Pancreas (tissue), 10 donors: ENCODE measurements around the gene ANKRD28. TPM values are rescaled to one million over a fixed set of nuclear protein-coding genes. Genes with fewer than 3 reads are reported as not detected.
A peak's percentile ranks its signal among the peaks of the same experiment; 100 is the strongest.

Source experiments
- ATAC-seq, 4 donors: fragments of 200-7000 bp; cut with Tn5 transposase; one replicate each; pipeline versions ENCODE4 v1.8.0 to v1.9.1; 2020; ENCODE audit warnings: mild to moderate bottlenecking in 4 of 4, moderate library complexity in 4 of 4
- DNase-seq, 6 donors: peaks; one replicate each; pipeline ENCODE4 v3.0.0-alpha.2; 2020
- FAIRE-seq: peaks from 2 replicates; lab custom pipeline; 2012; peaks lifted over from hg19 to GRCh38; lab: Jason Lieb, UNC
- H3K27ac ChIP-seq, 4 donors: fragments of 200-600 bp; sonication (generic); 1 replicate in 3 of 4; 2 replicates in 1 of 4; pipeline versions ENCODE4 v1.5.0 to v1.8.0; 2020
- H3K27me3 ChIP-seq, 4 donors: fragments of 200-600 bp; one replicate each; pipeline ENCODE4 v1.8.0; 2021
- H3K36me3 ChIP-seq, 3 donors: fragments of 200-600 bp; sonication (generic) in 1 of 3; one replicate each; pipeline versions ENCODE4 v1.5.0 to v1.8.0; 2020 to 2021
- H3K4me1 ChIP-seq, 3 donors: fragments of 200-600 bp; one replicate each; pipeline ENCODE4 v1.8.0; 2021
- H3K4me3 ChIP-seq, 4 donors: fragments of 200-600 bp; sonication (generic) in 2 of 4; one replicate each; pipeline versions ENCODE4 v1.5.0 to v1.8.0; 2020 to 2021
- H3K9me3 ChIP-seq, 4 donors: fragments of 200-600 bp; one replicate each; pipeline ENCODE4 v1.8.0; 2021
- WGBS, 2 donors: extraction: QIAGEN DNeasy Blood & Tissue Kit; methylation state at CpG; one replicate each; pipeline ENCODE4 v1.1.7; 2013; 5-methylcytosine and 5-hydroxymethylcytosine counted together
- intact Hi-C, 3 donors: fragments of 100-400 bp; cut with DNase I; formaldehyde crosslinking; loops; one replicate each; pipeline versions ENCODE4 v1.11.1 to v1.14.2; 2022
- polyA plus RNA-seq, 2 donors: library from polyadenylated mRNA; stranded (reverse); fragments of 200-250 nt; gene quantifications; one replicate each; pipeline ENCODE4 v1.2.3, GENCODE V29; 2013
- total RNA-seq, 6 donors: library from RNA; stranded (reverse); fragmentation: NEBNext Ultra II Directional in 4 of 6; extraction: Animal tissue kit (Norgen Biotek cat#: 25700) in 4 of 6; gene quantifications; one replicate each; pipeline versions ENCODE4 v1.2.1 to v1.2.4, GENCODE V29; 2021 to 2023
- TF ChIP-seq, protein P1 (sequence below), 4 donors: fragments of 200-600 bp; sonication (generic) in 3 of 4; IDR thresholded peaks; one replicate each; pipeline versions ENCODE4 v1.5.0 to v1.8.0; 2021; ENCODE audit warnings: antibody characterized with exemption in 4 of 4
- donor health status: healthy with polysubstance abuse.
- donor health status: DM: no; HTN: no; CAD: no; lungs with moderate emphysema.
- donor health status: DM: no; HTN: no; CAD: no.
- donor health status: control.
- donor health status: control.
- donor health status: Bipolar disorder and iron deficiency.
- donor health status: DM: yes; HTN: yes; CAD: no.
- donor health status: DM: no; HTN: no; CAD: no.
- donor health status: DM: no; HTN: no; CAD: no.
- donor health status: DM: yes; HTN: yes; CAD: no.

Gene ANKRD28
- total and polyA plus RNA-seq, 8 donors = 9.5 to 40.5 (median 29.6) TPM

DNA sequence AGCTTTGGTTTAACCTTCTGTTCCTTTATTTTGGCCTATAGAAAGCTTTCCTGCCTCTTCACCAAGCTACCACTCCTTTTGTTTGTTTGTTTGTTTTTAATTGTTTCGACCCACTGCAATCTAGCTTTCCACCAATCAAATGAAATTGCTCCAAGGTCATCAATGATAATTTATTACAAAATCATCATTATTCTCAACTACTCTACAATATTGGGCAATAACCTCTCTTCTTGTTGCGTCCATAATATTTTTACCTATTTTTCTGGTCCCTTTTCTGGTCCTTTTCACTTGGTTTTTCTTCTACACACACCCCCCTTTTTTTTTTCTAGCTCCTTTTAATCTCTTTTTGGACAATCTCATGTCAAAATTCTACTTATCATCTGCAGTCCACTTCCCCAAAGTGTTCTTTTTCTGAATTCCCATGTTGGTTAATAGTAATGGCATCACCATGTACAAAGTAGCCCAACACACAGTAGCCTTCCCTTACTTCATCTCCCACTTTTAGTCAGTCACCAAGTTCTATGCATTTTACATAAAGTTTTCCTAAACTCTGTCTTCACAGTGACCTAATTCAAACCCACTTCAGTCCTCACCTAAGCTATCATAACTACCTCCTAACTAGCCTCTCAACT lies 11.0 kb upstream of the ANKRD28 start:
- no peaks in the 10 kb centered on the region for H3K9me3 ChIP-seq
- TF ChIP-seq, protein P1, sequence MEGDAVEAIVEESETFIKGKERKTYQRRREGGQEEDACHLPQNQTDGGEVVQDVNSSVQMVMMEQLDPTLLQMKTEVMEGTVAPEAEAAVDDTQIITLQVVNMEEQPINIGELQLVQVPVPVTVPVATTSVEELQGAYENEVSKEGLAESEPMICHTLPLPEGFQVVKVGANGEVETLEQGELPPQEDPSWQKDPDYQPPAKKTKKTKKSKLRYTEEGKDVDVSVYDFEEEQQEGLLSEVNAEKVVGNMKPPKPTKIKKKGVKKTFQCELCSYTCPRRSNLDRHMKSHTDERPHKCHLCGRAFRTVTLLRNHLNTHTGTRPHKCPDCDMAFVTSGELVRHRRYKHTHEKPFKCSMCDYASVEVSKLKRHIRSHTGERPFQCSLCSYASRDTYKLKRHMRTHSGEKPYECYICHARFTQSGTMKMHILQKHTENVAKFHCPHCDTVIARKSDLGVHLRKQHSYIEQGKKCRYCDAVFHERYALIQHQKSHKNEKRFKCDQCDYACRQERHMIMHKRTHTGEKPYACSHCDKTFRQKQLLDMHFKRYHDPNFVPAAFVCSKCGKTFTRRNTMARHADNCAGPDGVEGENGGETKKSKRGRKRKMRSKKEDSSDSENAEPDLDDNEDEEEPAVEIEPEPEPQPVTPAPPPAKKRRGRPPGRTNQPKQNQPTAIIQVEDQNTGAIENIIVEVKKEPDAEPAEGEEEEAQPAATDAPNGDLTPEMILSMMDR (IDR thresholded peaks at IDR 0.05) = no peak
- WGBS, 2 donors = 83 to 86% methylated on average over 2 of the region's 2 CpGs
- intact Hi-C loops = no loop called here
- H3K4me1 ChIP-seq = peaks cover 16 to 32% (median 23%) of the 10 kb centered on the region in 3 donors
- FAIRE-seq = no peak
- no peak overlapping the region for H3K27ac ChIP-seq
- H3K27me3 ChIP-seq = no peaks in the 10 kb centered on the region
- H3K36me3 ChIP-seq = no peaks in the 10 kb centered on the region
- no peak for DNase-seq
- no peak for ATAC-seq
- H3K4me3 ChIP-seq = no peak overlapping the region

DNA sequence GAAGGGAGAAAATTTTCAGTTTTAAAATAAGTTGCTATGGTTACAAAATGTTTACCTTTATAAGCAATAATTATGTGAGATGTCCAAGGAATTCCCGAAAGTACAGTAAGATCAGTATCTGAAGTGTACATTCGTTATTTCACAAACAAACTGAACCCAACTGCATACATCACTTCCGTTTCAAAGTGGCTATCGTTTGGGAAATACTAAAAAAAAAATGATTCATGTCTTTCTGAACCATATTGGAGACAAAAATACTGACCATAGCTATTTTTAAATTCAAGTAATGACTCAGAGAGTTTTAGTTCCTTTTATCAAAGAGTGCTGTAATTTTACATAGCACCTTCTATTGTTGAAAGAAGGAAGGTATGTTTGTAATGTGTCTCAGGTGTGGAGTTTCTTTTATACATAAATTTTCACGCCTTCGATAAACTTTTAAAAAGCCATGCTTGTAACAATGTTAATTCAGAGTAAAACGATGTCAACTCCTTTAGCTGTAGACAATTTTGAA lies 8.0 kb upstream of the ANKRD28 start:
- DNase-seq (no peak), FAIRE-seq (no peak), ATAC-seq (peak; percentile 38 to 73 (median 41))
- Histone ChIP-seq H3K27me3 (no peaks in the 10 kb centered on the region), H3K27ac (peak overlapping the region in 2 of 4 donors; percentile 6 to 60), H3K36me3 (no peaks in the 10 kb centered on the region), H3K4me1 (peaks cover 19 to 33% (median 31%) of the 10 kb centered on the region in 3 donors), H3K4me3 (no peak overlapping the region), H3K9me3 (no peaks in the 10 kb centered on the region)
- TF ChIP-seq, protein P1 (IDR thresholded peaks at IDR 0.05) = no peak
- WGBS, 2 donors = 52 to 57% methylated on average over 7 of the region's 7 CpGs
- intact Hi-C loops = no loop called here

DNA sequence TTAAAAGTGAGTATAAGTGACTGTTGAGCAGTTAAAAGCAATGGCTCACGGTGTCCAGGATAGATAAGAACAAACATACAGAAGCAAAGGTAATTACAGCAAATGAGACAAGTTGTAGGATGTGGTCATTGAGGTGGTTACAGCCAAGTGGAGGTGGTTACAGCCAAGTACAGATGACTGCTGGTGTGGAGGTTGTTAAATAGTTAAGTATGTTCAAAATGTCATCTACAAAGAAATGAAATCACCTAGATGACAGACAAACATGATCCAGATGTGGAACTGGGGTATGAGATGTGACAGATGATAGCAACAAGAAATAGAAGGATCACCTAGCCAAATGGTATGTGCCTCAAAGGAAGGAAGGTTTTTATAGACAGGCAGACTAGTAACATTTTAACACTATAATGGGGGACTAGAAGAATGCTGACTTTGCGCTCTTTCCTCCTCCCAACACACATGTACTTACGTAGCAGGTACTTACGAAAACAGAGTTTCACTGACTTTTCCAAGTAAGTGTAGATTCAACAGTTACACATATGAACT lies 6.8 kb upstream of the ANKRD28 start:
- peaks cover 25 to 40% (median 33%) of the 10 kb centered on the region in 3 donors for H3K4me1 ChIP-seq
- FAIRE-seq = no peak
- intact Hi-C loops = no loop called here
- no peaks in the 10 kb centered on the region for H3K9me3 ChIP-seq
- H3K27ac ChIP-seq = peak overlapping the region in 2 of 4 donors; percentile 6 to 60
- no peak overlapping the region for H3K4me3 ChIP-seq
- DNase-seq = no peak
- peak; percentile 52 to 65 (median 55) for ATAC-seq
- no peaks in the 10 kb centered on the region for H3K36me3 ChIP-seq
- TF ChIP-seq, protein P1 (IDR thresholded peaks at IDR 0.05) = no peak
- no peaks in the 10 kb centered on the region for H3K27me3 ChIP-seq
- WGBS, 2 donors = 47 to 51% methylated on average over 4 of the region's 4 CpGs

DNA sequence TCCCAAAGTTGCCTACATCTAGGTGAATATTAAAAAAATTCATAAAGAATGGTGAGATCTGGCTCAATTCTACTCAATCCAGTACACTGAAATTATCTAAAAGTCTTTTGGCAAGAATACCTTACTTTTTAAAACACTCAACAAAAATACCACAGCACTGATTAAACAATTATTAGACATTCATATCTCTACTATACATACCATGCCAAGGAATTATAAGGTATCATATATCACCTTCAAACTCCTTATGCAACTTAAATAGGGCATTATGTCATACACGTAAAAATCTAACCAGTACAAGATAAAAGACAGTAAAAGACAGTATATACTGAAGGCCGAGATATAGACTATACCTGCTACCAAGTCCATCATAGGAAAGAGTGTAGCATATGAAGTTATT lies 6.1 kb upstream of the ANKRD28 start:
- FAIRE-seq = no peak
- Histone ChIP-seq H3K4me3 (no peak overlapping the region), H3K27ac (no peak overlapping the region), H3K4me1 (peaks cover 22 to 38% (median 33%) of the 10 kb centered on the region in 3 donors), H3K9me3 (no peaks in the 10 kb centered on the region), H3K36me3 (no peaks in the 10 kb centered on the region), H3K27me3 (no peaks in the 10 kb centered on the region)
- TF ChIP-seq, protein P1 (IDR thresholded peaks at IDR 0.05) = no peak
- ATAC-seq = no peak
- no peak for DNase-seq
- 66 to 70% methylated on average over 2 of the region's 2 CpGs for WGBS, 2 donors
- intact Hi-C loops = no loop called here

DNA sequence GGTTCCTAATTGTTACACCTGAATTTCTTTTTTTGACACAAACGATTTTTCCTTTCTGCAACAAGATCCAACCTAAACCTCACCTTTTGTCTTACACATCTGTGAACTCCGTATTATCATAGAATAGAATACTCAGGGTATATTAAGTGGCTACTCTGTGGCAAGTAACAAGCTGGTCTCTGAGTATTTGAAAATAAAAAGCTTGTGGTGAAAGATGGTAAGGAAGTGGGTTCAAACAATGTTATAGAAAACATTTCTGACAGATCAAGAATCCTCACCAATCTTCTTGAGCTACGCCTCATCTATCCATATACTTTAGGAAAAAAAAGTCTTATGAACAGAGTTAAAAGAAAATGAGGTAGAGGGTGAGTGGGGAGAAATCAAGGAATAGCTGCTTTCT lies 3.5 kb upstream of the ANKRD28 start:
- H3K27ac ChIP-seq = no peak overlapping the region
- TF ChIP-seq, protein P1 (IDR thresholded peaks at IDR 0.05) = no peak
- no peak for FAIRE-seq
- H3K4me1 ChIP-seq = peaks cover 30 to 52% (median 47%) of the 10 kb centered on the region in 3 donors
- no peak for DNase-seq
- intact Hi-C loops = no loop called here
- no peak overlapping the region for H3K4me3 ChIP-seq
- H3K36me3 ChIP-seq = no peaks in the 10 kb centered on the region
- no peaks in the 10 kb centered on the region for H3K9me3 ChIP-seq
- no peak for ATAC-seq
- WGBS, 2 donors = 74 to 76% methylated on average over 3 of the region's 3 CpGs
- no peaks in the 10 kb centered on the region for H3K27me3 ChIP-seq
